ENCODE data around the gene GDF11. TPM values are rescaled to one million over a fixed set of nuclear protein-coding genes. Genes with fewer than 3 reads are reported as not detected.

GDF11 gene
- total RNA-seq, 1 donor from 2014 or later, result 6.0 TPM

- DNase-seq (peak; percentile 47), ATAC-seq (ENCODE audit: poor library complexity) (no peak)
- intact Hi-C loops (cut with DNase I), result no loop called here
Measured at GRCh38 chr12:55705782-55706402, 37.0 kb upstream of the GDF11 start.

GRCh38 chr12:55706568-55707218 lies 36.2 kb upstream of the GDF11 start:
- ATAC-seq (ENCODE audit: poor library complexity) (no peak), DNase-seq (peak; percentile 17)
- intact Hi-C loops (cut with DNase I), result no loop called here

- ATAC-seq (ENCODE audit: poor library complexity), result no peak
- intact Hi-C loops (cut with DNase I), result no loop called here
- DNase-seq, result peak; percentile 62
Measured at GRCh38 chr12:55707219-55707671, 35.7 kb upstream of the GDF11 start.

- peak; percentile 90 for DNase-seq
- peak; percentile 59 for ATAC-seq (ENCODE audit: poor library complexity)
- intact Hi-C loops (cut with DNase I), result no loop called here
Measured at GRCh38 chr12:55707841-55708694, 34.9 kb upstream of the GDF11 start, which contains the start of gene ITGA7. TSS of gene ITGA7 (minus strand) at chr12:55707904. CDS start at chr12:55707682, 222 bp downstream.

- intact Hi-C loops (cut with DNase I), result no loop called here
- peak; percentile 61 for DNase-seq
- peak; percentile 35 for ATAC-seq (ENCODE audit: poor library complexity)
Measured at GRCh38 chr12:55708695-55709233, 34.2 kb upstream of the GDF11 start.

GRCh38 chr12:55711786-55712553 lies 31.0 kb upstream of the GDF11 start:
- intact Hi-C loops (cut with DNase I), result no loop called here
- ATAC-seq (ENCODE audit: poor library complexity) (peak; percentile 51), DNase-seq (peak; percentile 74)

- DNase-seq, result peak; percentile 24
- peak; percentile 3 for ATAC-seq (ENCODE audit: poor library complexity)
- intact Hi-C loops (cut with DNase I), result no loop called here
Measured at GRCh38 chr12:55712700-55713415, 30.1 kb upstream of the GDF11 start.

GRCh38 chr12:55713721-55714120 lies 29.2 kb upstream of the GDF11 start:
- DNase-seq, result no peak
- no peak for ATAC-seq (ENCODE audit: poor library complexity)
- intact Hi-C loops (cut with DNase I), result no loop called here

- DNase-seq (no peak), ATAC-seq (ENCODE audit: poor library complexity) (no peak)
- intact Hi-C loops (cut with DNase I), result no loop called here
Measured at GRCh38 chr12:55715169-55715764, 27.7 kb upstream of the GDF11 start.

- peak; percentile 69 for ATAC-seq (ENCODE audit: poor library complexity)
- DNase-seq, result peak; percentile 95
- intact Hi-C loops (cut with DNase I), result no loop called here
Measured at GRCh38 chr12:55715833-55716581, 26.9 kb upstream of the GDF11 start, which contains the start of gene BLOC1S1. TSS of gene BLOC1S1 (plus strand) at chr12:55716046. CDS start at chr12:55716052, 6 bp downstream.

GRCh38 chr12:55716582-55716957 lies 26.4 kb upstream of the GDF11 start:
- ATAC-seq (ENCODE audit: poor library complexity) (no peak), DNase-seq (no peak)
- intact Hi-C loops (cut with DNase I), result no loop called here

- intact Hi-C loops (cut with DNase I), result no loop called here
- DNase-seq, result peak; percentile 40
- ATAC-seq (ENCODE audit: poor library complexity), result no peak
Measured at GRCh38 chr12:55717011-55718007, 25.6 kb upstream of the GDF11 start.

GRCh38 chr12:55718015-55718414 lies 24.9 kb upstream of the GDF11 start:
- no peak for ATAC-seq (ENCODE audit: poor library complexity)
- DNase-seq, result peak; percentile 23
- intact Hi-C loops (cut with DNase I), result no loop called here

GRCh38 chr12:55718624-55719275 lies 24.2 kb upstream of the GDF11 start:
- intact Hi-C loops (cut with DNase I), result no loop called here
- DNase-seq, result peak; percentile 37
- no peak for ATAC-seq (ENCODE audit: poor library complexity)

- intact Hi-C loops (cut with DNase I), result no loop called here
- ATAC-seq (ENCODE audit: poor library complexity) (no peak), DNase-seq (peak; percentile 20)
Measured at GRCh38 chr12:55719371-55719770, 23.6 kb upstream of the GDF11 start.

Data from Right ventricle myocardium superior (tissue), 1 donor.